Activated CD4-positive, alpha-beta memory T cell treated with anti-CD3 and anti-CD28 coated beads, Interleukin-2, amount 10 ng/mL, durations not matched to agents 7 days and 5 days (primary cell): ENCODE measurements around the gene FAM162A. TPM values are rescaled to one million over a fixed set of nuclear protein-coding genes. Genes with fewer than 3 reads are reported as not detected.
"Not testable (repeated sequence)": the region's sequence is repeated elsewhere in the genome, so short reads cannot be mapped to it uniquely, and the experiment has no call there.

ENCODE experiments used
- CTCF ChIA-PET: fragments of 350-600 bp; sonication (Branson Sonifier 250); formaldehyde crosslinking; loops from one replicate; lab custom pipeline; 2021; ENCODE audit warnings: antibody characterized with exemption, inconsistent platforms; lab: Charles Lee
- POLR2A ChIA-PET: fragments of 350-600 bp; sonication (Branson Sonifier 250); formaldehyde crosslinking; loops from one replicate; lab custom pipeline; 2021; ENCODE audit warnings: antibody characterized with exemption; lab: Charles Lee
- DNase-seq: peaks from one replicate; pipeline ENCODE4 v3.0.0-alpha.2; 2020
- H3K27ac Mint-ChIP-seq: one replicate; pipeline ENCODE4 v1.8.0; 2021; ENCODE audit warnings: mild to moderate bottlenecking, mixed read lengths
- H3K27me3 Mint-ChIP-seq: one replicate; pipeline ENCODE4 v1.8.0; 2021; ENCODE audit warnings: mixed read lengths
- H3K36me3 Mint-ChIP-seq: one replicate; pipeline ENCODE4 v1.8.0; 2021; ENCODE audit warnings: low read depth, mixed read lengths
- H3K4me1 Mint-ChIP-seq: one replicate; pipeline ENCODE4 v1.8.0; 2021; ENCODE audit warnings: mixed read lengths
- H3K4me3 Mint-ChIP-seq: one replicate; pipeline ENCODE4 v1.8.0; 2021; ENCODE audit warnings: mild to moderate bottlenecking, mixed read lengths
- H3K9me3 Mint-ChIP-seq: one replicate; pipeline ENCODE4 v1.8.0; 2021; ENCODE audit warnings: mixed read lengths
- total RNA-seq, 2 experiments: library from RNA; stranded (reverse); gene quantifications; one replicate each; pipeline ENCODE4 v1.2.3, GENCODE V29; 2021

FAM162A gene
- total RNA-seq, 2 experiments from 2014 or later: 74.5 to 77.5 TPM

GRCh38 chr3:122443090-122443489 is 59.1 kb downstream of the FAM162A start:
- CTCF ChIA-PET: interaction anchor here (0.6 to 1.5 kb wide), 2 partner anchors 59 to 95 kb away, joined by 3 to 4 read pairs; partner anchors contain the start of gene FAM162A
- Mint-ChIP-seq H3K27me3 (no peaks in the 10 kb centered on the region), H3K36me3 (peaks cover 76% of the 10 kb centered on the region), H3K4me3 (no peak overlapping the region), H3K9me3 (peaks cover 9% of the 10 kb centered on the region), H3K27ac (no peak overlapping the region), H3K4me1 (peaks cover 4% of the 10 kb centered on the region)
- no peak for DNase-seq
- POLR2A ChIA-PET: no interaction called here

- Mint-ChIP-seq H3K36me3 (peaks cover 83% of the 10 kb centered on the region), H3K9me3 (peaks cover 11% of the 10 kb centered on the region)
- H3K27me3 Mint-ChIP-seq, POLR2A ChIA-PET, DNase-seq, H3K4me3 Mint-ChIP-seq, H3K4me1 Mint-ChIP-seq, CTCF ChIA-PET, H3K27ac Mint-ChIP-seq: not testable (repeated sequence)
Observed at GRCh38 chr3:122443762-122444490, 59.9 kb downstream of the FAM162A start.

- H3K27me3 Mint-ChIP-seq, H3K4me1 Mint-ChIP-seq, POLR2A ChIA-PET, CTCF ChIA-PET, H3K4me3 Mint-ChIP-seq, DNase-seq, H3K27ac Mint-ChIP-seq: not testable (repeated sequence)
- Mint-ChIP-seq H3K9me3 (peaks cover 11% of the 10 kb centered on the region), H3K36me3 (peaks cover 88% of the 10 kb centered on the region)
Observed at GRCh38 chr3:122444491-122444887, 60.5 kb downstream of the FAM162A start.

- H3K4me3 Mint-ChIP-seq, H3K27me3 Mint-ChIP-seq, H3K27ac Mint-ChIP-seq, POLR2A ChIA-PET, DNase-seq, CTCF ChIA-PET, H3K4me1 Mint-ChIP-seq: not testable (repeated sequence)
- Mint-ChIP-seq H3K36me3 (peaks cover 68% of the 10 kb centered on the region), H3K9me3 (peaks cover 11% of the 10 kb centered on the region)
Observed at GRCh38 chr3:122448218-122448617, 64.2 kb downstream of the FAM162A start.

GRCh38 chr3:122451371-122451770 is 67.4 kb downstream of the FAM162A start:
- CTCF ChIA-PET: no interaction called here
- DNase-seq: no peak
- no peak overlapping the region for H3K27ac Mint-ChIP-seq
- H3K9me3 Mint-ChIP-seq: peaks cover 7% of the 10 kb centered on the region
- H3K36me3 Mint-ChIP-seq: peaks cover 38% of the 10 kb centered on the region
- no peak overlapping the region for H3K4me3 Mint-ChIP-seq
- H3K27me3 Mint-ChIP-seq: no peaks in the 10 kb centered on the region
- POLR2A ChIA-PET: no interaction called here
- peaks cover 4% of the 10 kb centered on the region for H3K4me1 Mint-ChIP-seq

GRCh38 chr3:122456074-122456473 is 72.1 kb downstream of the FAM162A start:
- DNase-seq: no peak
- Mint-ChIP-seq H3K36me3 (peaks cover 21% of the 10 kb centered on the region), H3K4me3 (no peak overlapping the region), H3K27ac (no peak overlapping the region), H3K4me1 (no peaks in the 10 kb centered on the region), H3K9me3 (no peaks in the 10 kb centered on the region), H3K27me3 (no peaks in the 10 kb centered on the region)
- ChIA-PET POLR2A (no interaction called here), CTCF (no interaction called here)

GRCh38 chr3:122457706-122458105 is 73.7 kb downstream of the FAM162A start:
- H3K4me3 Mint-ChIP-seq: no peak overlapping the region
- no peak for DNase-seq
- no peak overlapping the region for H3K27ac Mint-ChIP-seq
- POLR2A ChIA-PET: no interaction called here
- H3K4me1 Mint-ChIP-seq: no peaks in the 10 kb centered on the region
- CTCF ChIA-PET: interaction anchor here (1.0 to 1.5 kb wide), 3 partner anchors 31 to 57 kb away, joined by 3 to 7 read pairs (median 3); partner anchors contain the start of gene KPNA1
- H3K9me3 Mint-ChIP-seq: no peaks in the 10 kb centered on the region
- peaks cover 28% of the 10 kb centered on the region for H3K36me3 Mint-ChIP-seq
- H3K27me3 Mint-ChIP-seq: no peaks in the 10 kb centered on the region

GRCh38 chr3:122458992-122459391 is 75.0 kb downstream of the FAM162A start:
- DNase-seq: no peak
- POLR2A ChIA-PET: no interaction called here
- CTCF ChIA-PET: interaction anchor here (1.0 to 1.5 kb wide), 4 partner anchors 55 to 220 kb away, joined by 3 to 7 read pairs (median 4); partner anchors contain the start of gene KPNA1
- Mint-ChIP-seq H3K27ac (no peak overlapping the region), H3K9me3 (no peaks in the 10 kb centered on the region), H3K36me3 (peaks cover 28% of the 10 kb centered on the region), H3K27me3 (no peaks in the 10 kb centered on the region), H3K4me3 (no peak overlapping the region), H3K4me1 (no peaks in the 10 kb centered on the region)

GRCh38 chr3:122461806-122462205 is 77.8 kb downstream of the FAM162A start:
- H3K4me1 Mint-ChIP-seq: no peaks in the 10 kb centered on the region
- ChIA-PET CTCF (interaction anchor here (1.5 kb wide), 1 partner anchor 217 kb away, joined by 3 read pairs; no protein-coding TSS in a partner anchor), POLR2A (no interaction called here)
- peaks cover 31% of the 10 kb centered on the region for H3K36me3 Mint-ChIP-seq
- no peak for DNase-seq
- H3K9me3 Mint-ChIP-seq: no peaks in the 10 kb centered on the region
- no peak overlapping the region for H3K27ac Mint-ChIP-seq
- H3K27me3 Mint-ChIP-seq: no peaks in the 10 kb centered on the region
- no peak overlapping the region for H3K4me3 Mint-ChIP-seq

Other genes starting within 250 kb of the FAM162A start
- under 1 TPM; 0.10 to 0.15 TPM for gene CASR, start 200.5 kb upstream of the FAM162A start, total RNA-seq
- gene CSTA, start 58.9 kb upstream of the FAM162A start, total RNA-seq: not detected
- gene MIX23, start 951 bp upstream of the FAM162A start, total RNA-seq: 10 to 100 TPM; 29.0 to 35.1 TPM
- 1 to 10 TPM; 5.5 to 5.7 TPM for gene WDR5B, start 31.9 kb downstream of the FAM162A start, total RNA-seq
- gene KPNA1, start 130.8 kb downstream of the FAM162A start, total RNA-seq: 10 to 100 TPM; 41.8 to 45.8 TPM
- 100 to 1,000 TPM; 151 to 157 TPM for gene PARP9, start 180.1 kb downstream of the FAM162A start, total RNA-seq
- gene DTX3L, start 180.2 kb downstream of the FAM162A start, total RNA-seq: 100 to 1,000 TPM; 135 to 144 TPM
- gene PARP15, start 193.5 kb downstream of the FAM162A start, total RNA-seq: 10 to 100 TPM; 47.2 to 48.2 TPM